Measurements from ENCODE around the gene FSIP1.

FSIP1 gene

DNA sequence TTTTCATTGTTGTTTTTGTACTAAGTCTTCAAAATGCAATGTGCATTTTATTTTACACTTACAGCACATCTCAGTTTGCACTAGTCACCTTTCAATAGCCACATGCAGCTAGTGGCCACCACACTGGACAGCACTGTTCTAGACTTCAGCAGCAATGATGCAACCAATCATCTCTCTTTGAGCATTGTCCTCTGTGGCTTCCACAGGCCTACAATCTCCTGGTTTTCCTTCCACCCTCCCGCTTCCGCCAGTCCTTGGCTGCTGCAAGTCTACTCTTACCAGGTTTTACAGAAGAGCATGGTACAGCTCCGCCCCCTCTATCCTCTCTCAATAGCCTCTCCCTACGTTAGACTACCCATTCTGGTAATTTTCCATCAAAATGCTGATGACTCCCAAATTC lies 25.1 kb upstream of the FSIP1 start:
- Histone ChIP-seq H3K27me3 (replicated peaks) (no peaks in the 10 kb centered on the region), H3K36me3 (replicated peaks) (no peaks in the 10 kb centered on the region), H3K4me3 (ENCODE audit: low read depth, low read length) (no peak overlapping the region), H3K27ac (no peak overlapping the region)
- TF ChIP-seq, protein P1, sequence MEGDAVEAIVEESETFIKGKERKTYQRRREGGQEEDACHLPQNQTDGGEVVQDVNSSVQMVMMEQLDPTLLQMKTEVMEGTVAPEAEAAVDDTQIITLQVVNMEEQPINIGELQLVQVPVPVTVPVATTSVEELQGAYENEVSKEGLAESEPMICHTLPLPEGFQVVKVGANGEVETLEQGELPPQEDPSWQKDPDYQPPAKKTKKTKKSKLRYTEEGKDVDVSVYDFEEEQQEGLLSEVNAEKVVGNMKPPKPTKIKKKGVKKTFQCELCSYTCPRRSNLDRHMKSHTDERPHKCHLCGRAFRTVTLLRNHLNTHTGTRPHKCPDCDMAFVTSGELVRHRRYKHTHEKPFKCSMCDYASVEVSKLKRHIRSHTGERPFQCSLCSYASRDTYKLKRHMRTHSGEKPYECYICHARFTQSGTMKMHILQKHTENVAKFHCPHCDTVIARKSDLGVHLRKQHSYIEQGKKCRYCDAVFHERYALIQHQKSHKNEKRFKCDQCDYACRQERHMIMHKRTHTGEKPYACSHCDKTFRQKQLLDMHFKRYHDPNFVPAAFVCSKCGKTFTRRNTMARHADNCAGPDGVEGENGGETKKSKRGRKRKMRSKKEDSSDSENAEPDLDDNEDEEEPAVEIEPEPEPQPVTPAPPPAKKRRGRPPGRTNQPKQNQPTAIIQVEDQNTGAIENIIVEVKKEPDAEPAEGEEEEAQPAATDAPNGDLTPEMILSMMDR (IDR thresholded peaks at IDR 0.05; ENCODE audit: low read depth, low read length, missing control alignments), result no peak
- DNase-seq, result no peak
- in situ Hi-C loops (cut with HindIII; ENCODE audit: low pct_ligation_motif_present, low sequenced_read_pairs), result no loop called here

DNA sequence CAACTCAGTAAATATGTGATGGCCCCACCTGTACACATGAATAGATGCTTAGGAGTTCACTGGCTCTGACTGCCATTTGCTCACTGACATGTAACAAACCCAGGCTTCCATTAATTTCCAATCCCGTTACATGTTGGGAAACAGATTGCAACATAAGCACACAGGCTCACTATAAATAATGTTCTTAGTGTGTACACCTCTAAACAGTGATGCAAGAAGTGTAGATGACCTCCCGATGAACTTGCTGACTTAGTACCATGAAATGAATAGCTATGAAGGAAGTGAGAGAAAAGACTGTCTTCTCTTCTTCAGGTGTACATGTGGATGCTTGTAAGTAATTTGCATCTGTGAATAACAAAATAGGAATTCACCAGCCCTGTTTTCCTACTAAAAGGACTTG lies 21.4 kb upstream of the FSIP1 start:
- Histone ChIP-seq H3K27ac (no peak overlapping the region), H3K27me3 (replicated peaks) (no peaks in the 10 kb centered on the region), H3K36me3 (replicated peaks) (peaks cover 11% of the 10 kb centered on the region), H3K4me3 (ENCODE audit: low read depth, low read length) (no peak overlapping the region)
- in situ Hi-C loops (cut with HindIII; ENCODE audit: low pct_ligation_motif_present, low sequenced_read_pairs), result no loop called here
- DNase-seq, result peak; percentile 26
- TF ChIP-seq, protein P1 (IDR thresholded peaks at IDR 0.05; ENCODE audit: low read depth, low read length, missing control alignments), result no peak

DNA sequence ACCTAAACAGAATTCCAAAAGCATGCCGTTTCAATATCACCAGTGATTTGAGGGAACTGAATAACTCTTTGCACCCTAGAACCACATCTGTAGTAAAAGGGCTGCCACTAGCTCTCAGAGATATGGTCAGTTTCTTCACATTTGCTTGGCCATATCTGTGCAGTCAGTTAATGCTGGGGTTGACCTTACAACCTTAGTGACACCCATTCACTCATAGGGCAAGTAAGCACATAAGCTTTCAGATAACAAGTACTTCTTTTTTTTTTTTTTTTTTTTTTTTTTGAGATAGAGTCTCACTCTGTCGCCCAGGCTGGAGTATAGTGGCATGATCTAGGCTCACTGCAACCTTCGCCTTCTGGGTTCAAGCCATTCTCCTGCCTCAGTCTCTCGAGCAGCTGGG lies 20.4 kb upstream of the FSIP1 start:
- TF ChIP-seq, protein P1 (IDR thresholded peaks at IDR 0.05; ENCODE audit: low read depth, low read length, missing control alignments), result no peak
- in situ Hi-C loops (cut with HindIII; ENCODE audit: low pct_ligation_motif_present, low sequenced_read_pairs), result no loop called here
- Histone ChIP-seq H3K36me3 (replicated peaks) (peaks cover 11% of the 10 kb centered on the region), H3K4me3 (ENCODE audit: low read depth, low read length) (no peak overlapping the region), H3K27ac (no peak overlapping the region), H3K27me3 (replicated peaks) (no peaks in the 10 kb centered on the region)
- DNase-seq, result no peak

DNA sequence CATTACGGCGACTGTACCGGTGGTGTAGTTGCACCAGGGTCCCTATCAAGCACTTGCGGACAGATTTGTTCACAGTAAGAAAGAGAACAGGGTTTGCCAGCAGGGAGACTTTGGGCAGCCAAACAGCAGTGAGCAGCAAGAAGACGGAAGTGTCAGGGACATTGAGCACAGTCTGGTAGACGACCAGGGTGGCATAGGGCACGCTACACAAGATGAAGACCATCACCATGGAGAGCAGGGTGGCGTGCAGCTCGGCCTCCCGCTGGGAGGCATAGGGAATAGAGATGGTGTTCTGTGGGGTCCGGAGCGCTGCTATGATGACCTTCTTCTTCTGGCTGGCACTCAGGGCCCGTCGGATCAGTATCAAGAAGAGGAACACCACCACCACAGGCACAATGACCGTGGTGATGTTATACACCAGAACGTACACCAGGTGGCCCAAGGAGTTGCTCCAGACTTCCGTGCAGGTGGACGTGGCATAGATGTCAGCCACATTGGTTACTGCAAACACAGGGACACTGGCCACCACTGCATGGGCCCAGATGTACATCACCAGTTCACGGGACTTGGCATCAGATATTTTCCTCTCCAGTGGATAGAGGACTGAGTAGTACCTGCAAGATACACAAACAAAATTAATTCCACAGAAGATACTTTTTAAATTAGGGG lies 19.1 kb upstream of the FSIP1 start:
- DNase-seq, result no peak

DNA sequence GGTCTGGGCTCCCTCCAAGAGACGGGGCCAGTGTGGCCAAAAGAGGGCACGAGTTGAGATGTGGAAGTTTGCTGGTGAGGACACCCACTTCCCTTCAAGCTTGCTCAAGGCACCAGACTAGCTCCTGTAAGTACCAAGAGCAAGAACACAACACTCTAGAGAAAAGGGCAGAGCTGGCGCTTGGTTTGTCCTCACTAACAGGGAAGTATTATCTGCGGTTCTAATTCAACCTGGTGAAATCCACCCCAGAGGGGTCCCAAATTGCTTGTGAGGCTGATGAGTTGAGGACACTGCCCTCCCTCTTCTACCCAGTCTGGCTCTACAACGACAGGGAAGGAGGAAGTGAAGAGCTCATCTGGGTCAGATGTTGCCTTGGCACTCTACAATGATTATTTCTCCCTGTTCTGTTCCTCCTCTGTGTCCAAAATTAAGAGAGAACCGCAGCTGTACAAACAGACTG lies 16.9 kb upstream of the FSIP1 start:
- no peak for DNase-seq
- in situ Hi-C loops (cut with HindIII; ENCODE audit: low pct_ligation_motif_present, low sequenced_read_pairs), result no loop called here
- peaks cover 11% of the 10 kb centered on the region for H3K36me3 ChIP-seq (replicated peaks)
- TF ChIP-seq, protein P1 (IDR thresholded peaks at IDR 0.05; ENCODE audit: low read depth, low read length, missing control alignments), result no peak
- H3K27me3 ChIP-seq (replicated peaks), result no peaks in the 10 kb centered on the region
- H3K4me3 ChIP-seq (ENCODE audit: low read depth, low read length), result no peak overlapping the region
- H3K27ac ChIP-seq, result no peak overlapping the region

More for the DNA sequence above, 19.1 kb upstream of the FSIP1 start:
- TF ChIP-seq, protein P1 (IDR thresholded peaks at IDR 0.05; ENCODE audit: low read depth, low read length, missing control alignments), result peak; percentile 64
- Histone ChIP-seq H3K36me3 (replicated peaks) (peaks cover 11% of the 10 kb centered on the region), H3K27me3 (replicated peaks) (no peaks in the 10 kb centered on the region), H3K4me3 (ENCODE audit: low read depth, low read length) (no peak overlapping the region), H3K27ac (no peak overlapping the region)
- in situ Hi-C loops (cut with HindIII; ENCODE audit: low pct_ligation_motif_present, low sequenced_read_pairs), result no loop called here

DNA sequence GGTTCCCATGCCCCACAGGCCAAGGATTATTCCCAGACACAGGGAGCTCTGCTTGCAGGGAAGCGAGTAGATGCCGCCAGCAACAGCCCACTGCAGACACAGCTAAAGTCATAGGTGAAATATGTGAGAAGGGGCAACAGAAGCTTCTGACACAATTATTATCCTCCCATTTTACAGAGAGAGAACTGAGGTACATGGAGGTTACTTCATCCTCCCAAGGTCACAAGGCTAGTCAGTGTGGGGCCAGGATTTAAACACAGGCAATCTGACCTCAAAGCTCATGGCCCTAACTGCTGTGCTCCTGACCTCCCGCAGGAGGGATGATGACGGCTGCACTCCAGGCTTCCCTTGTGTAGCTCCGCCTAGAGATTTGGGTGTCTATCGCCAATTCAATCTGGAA lies 15.7 kb upstream of the FSIP1 start:
- no peak for DNase-seq
- in situ Hi-C loops (cut with HindIII; ENCODE audit: low pct_ligation_motif_present, low sequenced_read_pairs), result no loop called here
- Histone ChIP-seq H3K36me3 (replicated peaks) (peaks cover 11% of the 10 kb centered on the region), H3K27me3 (replicated peaks) (no peaks in the 10 kb centered on the region), H3K27ac (no peak overlapping the region), H3K4me3 (ENCODE audit: low read depth, low read length) (no peak overlapping the region)
- TF ChIP-seq, protein P1 (IDR thresholded peaks at IDR 0.05; ENCODE audit: low read depth, low read length, missing control alignments), result no peak

Data from brain microvascular endothelial cell (primary cell).